Measurements from ENCODE around the gene PLPPR1. TPM values are rescaled to one million over a fixed set of nuclear protein-coding genes. Genes with fewer than 3 reads are reported as not detected.

PLPPR1 gene
- total RNA-seq, 4 donors from 2014 or later: 0.41 TPM; not detected in 3

GRCh38 chr9:101200852-101201251, 172.3 kb downstream of the PLPPR1 start:
- H3K4me1 ChIP-seq: no peaks in the 10 kb centered on the region
- intact Hi-C loops (cut with DNase I; ENCODE audit: low total_unique reads): no loop called here
- no peak overlapping the region for H3K4me3 ChIP-seq
- H3K9me3 ChIP-seq: no peaks in the 10 kb centered on the region
- DNase-seq: no peak
- TF ChIP-seq, protein P1, sequence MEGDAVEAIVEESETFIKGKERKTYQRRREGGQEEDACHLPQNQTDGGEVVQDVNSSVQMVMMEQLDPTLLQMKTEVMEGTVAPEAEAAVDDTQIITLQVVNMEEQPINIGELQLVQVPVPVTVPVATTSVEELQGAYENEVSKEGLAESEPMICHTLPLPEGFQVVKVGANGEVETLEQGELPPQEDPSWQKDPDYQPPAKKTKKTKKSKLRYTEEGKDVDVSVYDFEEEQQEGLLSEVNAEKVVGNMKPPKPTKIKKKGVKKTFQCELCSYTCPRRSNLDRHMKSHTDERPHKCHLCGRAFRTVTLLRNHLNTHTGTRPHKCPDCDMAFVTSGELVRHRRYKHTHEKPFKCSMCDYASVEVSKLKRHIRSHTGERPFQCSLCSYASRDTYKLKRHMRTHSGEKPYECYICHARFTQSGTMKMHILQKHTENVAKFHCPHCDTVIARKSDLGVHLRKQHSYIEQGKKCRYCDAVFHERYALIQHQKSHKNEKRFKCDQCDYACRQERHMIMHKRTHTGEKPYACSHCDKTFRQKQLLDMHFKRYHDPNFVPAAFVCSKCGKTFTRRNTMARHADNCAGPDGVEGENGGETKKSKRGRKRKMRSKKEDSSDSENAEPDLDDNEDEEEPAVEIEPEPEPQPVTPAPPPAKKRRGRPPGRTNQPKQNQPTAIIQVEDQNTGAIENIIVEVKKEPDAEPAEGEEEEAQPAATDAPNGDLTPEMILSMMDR (IDR thresholded peaks at IDR 0.05): no peak
- no peak for TF ChIP-seq POLR2A (IDR thresholded peaks at IDR 0.05)
- no peaks in the 10 kb centered on the region for H3K27me3 ChIP-seq
- no peak overlapping the region for H3K27ac ChIP-seq
- H3K36me3 ChIP-seq: no peaks in the 10 kb centered on the region

GRCh38 chr9:101201630-101202029, 173.1 kb downstream of the PLPPR1 start:
- Histone ChIP-seq H3K36me3 (no peaks in the 10 kb centered on the region), H3K27ac (no peak overlapping the region), H3K9me3 (no peaks in the 10 kb centered on the region), H3K4me3 (no peak overlapping the region), H3K27me3 (no peaks in the 10 kb centered on the region), H3K4me1 (no peaks in the 10 kb centered on the region)
- no peak for TF ChIP-seq POLR2A (IDR thresholded peaks at IDR 0.05)
- TF ChIP-seq, protein P1 (IDR thresholded peaks at IDR 0.05): no peak
- intact Hi-C loops (cut with DNase I; ENCODE audit: low total_unique reads): no loop called here
- DNase-seq: no peak

- Histone ChIP-seq H3K9me3 (no peaks in the 10 kb centered on the region), H3K4me3 (no peak overlapping the region), H3K27ac (no peak overlapping the region), H3K36me3 (no peaks in the 10 kb centered on the region), H3K27me3 (no peaks in the 10 kb centered on the region), H3K4me1 (no peaks in the 10 kb centered on the region)
- intact Hi-C loops (cut with DNase I; ENCODE audit: low total_unique reads): no loop called here
- no peak for DNase-seq
- TF ChIP-seq, protein P1 (IDR thresholded peaks at IDR 0.05): no peak
- TF ChIP-seq POLR2A (IDR thresholded peaks at IDR 0.05): no peak
Observed at GRCh38 chr9:101209670-101210069, 181.1 kb downstream of the PLPPR1 start.

DNA sequence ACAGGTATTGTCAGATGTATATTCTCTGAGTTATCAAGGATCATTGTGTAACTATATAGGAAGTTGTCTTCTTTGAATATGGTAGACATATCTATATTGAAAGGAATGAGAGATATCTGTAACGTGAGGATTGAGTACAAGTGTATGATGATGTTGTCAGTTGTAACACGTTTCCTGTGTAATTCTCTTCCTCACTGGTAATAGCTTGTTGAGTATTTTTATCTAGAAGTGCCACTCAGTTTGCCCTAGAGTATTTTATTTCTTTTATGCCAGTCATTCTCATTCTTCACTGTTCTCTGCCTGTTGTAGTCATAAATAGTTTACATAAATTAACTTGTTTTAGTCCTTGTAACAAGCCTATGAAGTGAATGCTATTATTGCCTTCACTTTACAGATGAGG, 184.1 kb downstream of the PLPPR1 start:
- H3K4me1 ChIP-seq: no peaks in the 10 kb centered on the region
- no peak for DNase-seq
- H3K36me3 ChIP-seq: no peaks in the 10 kb centered on the region
- no peak overlapping the region for H3K27ac ChIP-seq
- no peaks in the 10 kb centered on the region for H3K9me3 ChIP-seq
- intact Hi-C loops (cut with DNase I; ENCODE audit: low total_unique reads): no loop called here
- no peak for TF ChIP-seq POLR2A (IDR thresholded peaks at IDR 0.05)
- TF ChIP-seq, protein P1 (IDR thresholded peaks at IDR 0.05): no peak
- H3K4me3 ChIP-seq: no peak overlapping the region
- no peaks in the 10 kb centered on the region for H3K27me3 ChIP-seq

GRCh38 chr9:101219030-101219429, 190.5 kb downstream of the PLPPR1 start:
- H3K4me3 ChIP-seq: no peak overlapping the region
- intact Hi-C loops (cut with DNase I; ENCODE audit: low total_unique reads): no loop called here
- DNase-seq: no peak
- H3K27me3 ChIP-seq: no peaks in the 10 kb centered on the region
- no peaks in the 10 kb centered on the region for H3K4me1 ChIP-seq
- H3K36me3 ChIP-seq: no peaks in the 10 kb centered on the region
- no peak overlapping the region for H3K27ac ChIP-seq
- no peak for TF ChIP-seq POLR2A (IDR thresholded peaks at IDR 0.05)
- TF ChIP-seq, protein P1 (IDR thresholded peaks at IDR 0.05): no peak
- no peaks in the 10 kb centered on the region for H3K9me3 ChIP-seq
